BE2C (cell line): ENCODE data around the gene CHEK1. TPM values are rescaled to one million over a fixed set of nuclear protein-coding genes. Genes with fewer than 3 reads are reported as not detected.
"Not testable (repeated sequence)": the region's sequence is repeated elsewhere in the genome, so short reads cannot be mapped to it uniquely, and the experiment has no call there.

Experiments
- DNase-seq: peaks from one replicate; pipeline ENCODE4 v3.0.0-alpha.2; 2020
- H3K27me3 ChIP-seq: fragments of 250-450 bp; sonication (Bioruptor Pico); 2 replicates; pipeline ENCODE4 v1.5.1; 2020; ENCODE audit warnings: mild to moderate bottlenecking
- H3K36me3 ChIP-seq: fragments of 250-450 bp; sonication (Bioruptor Pico); 2 replicates; pipeline ENCODE4 v1.5.1; 2020; ENCODE audit warnings: mild to moderate bottlenecking
- H3K4me1 ChIP-seq: fragments of 250-450 bp; sonication (Bioruptor Pico); 2 replicates; pipeline ENCODE4 v1.5.1; 2020
- H3K4me3 ChIP-seq: 2 replicates; pipeline ENCODE4 v1.5.1; 2011; ENCODE audit warnings: low read depth, low read length
- H3K9me3 ChIP-seq: fragments of 250-450 bp; sonication (Bioruptor Pico); 2 replicates; pipeline ENCODE4 v1.5.1; 2020
- polyA plus RNA-seq: library from polyadenylated mRNA; unstranded; fragments of >200 nt; gene quantifications from one replicate; pipeline ENCODE4 v1.2.1, GENCODE V29; 2012; ENCODE audit warnings: low read depth, missing spikeins; ENCODE audit not compliant: insufficient read length, insufficient read depth
- TF ChIP-seq, protein P1 (sequence below): IDR thresholded peaks from 2 replicates; pipeline ENCODE4 v1.5.1; 2012; ENCODE audit warnings: mild to moderate bottlenecking, low read depth, low read length

The CHEK1 gene
- polyA plus RNA-seq, result 18.4 TPM

DNA sequence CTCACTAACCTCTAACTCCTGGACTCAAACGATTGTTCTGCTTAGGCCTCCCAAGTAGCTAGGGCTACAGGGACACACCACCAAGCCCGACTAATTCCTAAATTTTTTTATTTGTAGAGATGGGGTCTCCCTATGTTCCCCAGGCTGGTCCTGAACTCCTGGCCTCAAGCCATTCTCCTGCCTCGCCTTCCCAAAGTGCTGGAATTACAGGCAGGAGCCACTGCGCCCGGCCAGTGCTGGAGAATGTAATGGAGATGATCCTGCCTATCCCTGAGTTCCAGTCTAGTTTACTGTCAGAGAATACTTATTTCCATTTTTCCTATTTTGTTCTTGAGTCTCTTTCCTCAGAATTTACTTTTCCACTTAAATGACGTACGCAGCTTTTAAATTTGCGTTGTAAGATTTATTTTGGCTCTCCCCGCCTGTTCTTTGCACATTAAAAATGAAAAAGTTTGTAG is at the start of gene CHEK1:
Gene CHEK1 (plus strand): TSS at position 408 of the 458 bp plus-strand sequence. CDS start 1,606 bp downstream, outside the sequence.
- Histone ChIP-seq H3K9me3 (no peaks in the 10 kb centered on the region), H3K36me3 (peaks cover 27% of the 10 kb centered on the region), H3K4me3 (peak within 1 kb of the TSS; percentile 78), H3K4me1 (no peaks in the 10 kb centered on the region), H3K27me3 (no peaks in the 10 kb centered on the region)
- TF ChIP-seq, protein P1, sequence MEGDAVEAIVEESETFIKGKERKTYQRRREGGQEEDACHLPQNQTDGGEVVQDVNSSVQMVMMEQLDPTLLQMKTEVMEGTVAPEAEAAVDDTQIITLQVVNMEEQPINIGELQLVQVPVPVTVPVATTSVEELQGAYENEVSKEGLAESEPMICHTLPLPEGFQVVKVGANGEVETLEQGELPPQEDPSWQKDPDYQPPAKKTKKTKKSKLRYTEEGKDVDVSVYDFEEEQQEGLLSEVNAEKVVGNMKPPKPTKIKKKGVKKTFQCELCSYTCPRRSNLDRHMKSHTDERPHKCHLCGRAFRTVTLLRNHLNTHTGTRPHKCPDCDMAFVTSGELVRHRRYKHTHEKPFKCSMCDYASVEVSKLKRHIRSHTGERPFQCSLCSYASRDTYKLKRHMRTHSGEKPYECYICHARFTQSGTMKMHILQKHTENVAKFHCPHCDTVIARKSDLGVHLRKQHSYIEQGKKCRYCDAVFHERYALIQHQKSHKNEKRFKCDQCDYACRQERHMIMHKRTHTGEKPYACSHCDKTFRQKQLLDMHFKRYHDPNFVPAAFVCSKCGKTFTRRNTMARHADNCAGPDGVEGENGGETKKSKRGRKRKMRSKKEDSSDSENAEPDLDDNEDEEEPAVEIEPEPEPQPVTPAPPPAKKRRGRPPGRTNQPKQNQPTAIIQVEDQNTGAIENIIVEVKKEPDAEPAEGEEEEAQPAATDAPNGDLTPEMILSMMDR, result no peak
- no peak for DNase-seq

DNA sequence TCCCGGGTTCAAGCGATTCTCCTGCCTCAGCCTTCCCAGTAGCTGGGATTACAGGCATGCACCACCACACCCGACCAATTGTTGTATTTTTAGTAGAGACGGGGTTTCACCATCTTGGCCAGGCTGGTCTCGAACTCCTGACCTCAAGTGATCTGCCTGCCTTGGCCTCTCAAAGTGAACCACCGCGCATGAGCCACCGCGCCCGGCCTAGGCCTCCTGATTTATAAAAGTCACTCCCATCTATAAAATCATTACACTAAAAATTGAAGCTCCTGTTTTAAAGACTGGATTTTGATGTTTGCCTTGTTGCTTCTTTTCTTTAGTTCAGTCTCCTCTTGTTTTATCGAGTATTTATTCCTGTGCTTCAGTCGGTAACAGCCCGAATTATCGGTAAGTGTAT is 47.8 kb upstream of the CHEK1 start:
- H3K27me3 ChIP-seq, DNase-seq, H3K4me1 ChIP-seq, H3K4me3 ChIP-seq, H3K9me3 ChIP-seq: not testable (repeated sequence)
- peaks cover 63% of the 10 kb centered on the region for H3K36me3 ChIP-seq

DNA sequence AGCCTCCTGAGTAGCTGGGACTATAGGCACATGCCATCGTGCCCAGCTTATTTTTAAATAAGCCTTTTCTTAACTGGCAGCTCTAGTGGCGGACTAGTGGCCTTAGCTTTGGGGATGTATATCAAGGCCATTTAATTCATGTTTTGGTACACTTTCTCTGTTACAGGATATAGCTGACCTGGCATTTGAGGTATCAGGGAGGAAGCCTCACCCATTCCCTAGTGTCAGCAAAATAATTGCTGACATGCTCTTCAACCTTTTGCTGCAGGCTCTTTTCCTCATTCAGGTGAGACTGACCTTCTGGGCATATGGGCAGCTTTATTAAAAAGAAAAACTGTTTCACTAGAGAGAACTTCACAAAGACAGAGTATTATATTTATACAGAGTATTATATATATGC is 46.2 kb upstream of the CHEK1 start:
- H3K4me3 ChIP-seq, result no peak overlapping the region
- no peaks in the 10 kb centered on the region for H3K27me3 ChIP-seq
- TF ChIP-seq, protein P1, result no peak
- H3K9me3 ChIP-seq, result no peaks in the 10 kb centered on the region
- peaks cover 67% of the 10 kb centered on the region for H3K36me3 ChIP-seq
- DNase-seq, result no peak
- H3K4me1 ChIP-seq, result no peaks in the 10 kb centered on the region

GRCh38 chr11:125579811-125580210 is 45.2 kb upstream of the CHEK1 start:
- peaks cover 60% of the 10 kb centered on the region for H3K36me3 ChIP-seq

DNA sequence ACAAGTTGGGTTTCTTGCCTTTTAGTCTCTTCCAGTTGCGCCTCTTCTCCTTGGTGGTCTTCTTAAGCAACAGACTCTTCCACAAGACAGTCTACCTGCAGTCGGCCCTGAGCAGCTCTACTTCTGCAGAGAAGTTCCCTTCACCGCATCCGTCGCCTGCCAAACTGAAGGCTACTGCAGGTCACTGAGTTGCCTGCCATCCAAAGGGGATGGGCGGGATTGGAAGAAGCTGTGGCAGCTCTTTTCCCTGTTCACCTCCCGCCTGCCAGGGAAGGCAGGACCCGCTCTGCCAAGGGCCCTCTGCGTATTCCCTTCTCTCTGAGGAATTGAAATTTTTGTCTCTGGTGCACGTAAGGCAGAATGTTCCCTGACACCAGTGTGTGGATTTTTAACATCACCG is 41.5 kb upstream of the CHEK1 start:
- TF ChIP-seq, protein P1, result no peak
- no peak for DNase-seq
- Histone ChIP-seq H3K27me3 (no peaks in the 10 kb centered on the region), H3K4me1 (no peaks in the 10 kb centered on the region), H3K36me3 (peaks cover 34% of the 10 kb centered on the region), H3K4me3 (no peak overlapping the region), H3K9me3 (no peaks in the 10 kb centered on the region)

More at GRCh38 chr11:125579811-125580210, 45.2 kb upstream of the CHEK1 start:
- Histone ChIP-seq H3K4me1 (no peaks in the 10 kb centered on the region), H3K9me3 (no peaks in the 10 kb centered on the region), H3K4me3 (no peak overlapping the region), H3K27me3 (no peaks in the 10 kb centered on the region)
- no peak for DNase-seq
- TF ChIP-seq, protein P1, result no peak

DNA sequence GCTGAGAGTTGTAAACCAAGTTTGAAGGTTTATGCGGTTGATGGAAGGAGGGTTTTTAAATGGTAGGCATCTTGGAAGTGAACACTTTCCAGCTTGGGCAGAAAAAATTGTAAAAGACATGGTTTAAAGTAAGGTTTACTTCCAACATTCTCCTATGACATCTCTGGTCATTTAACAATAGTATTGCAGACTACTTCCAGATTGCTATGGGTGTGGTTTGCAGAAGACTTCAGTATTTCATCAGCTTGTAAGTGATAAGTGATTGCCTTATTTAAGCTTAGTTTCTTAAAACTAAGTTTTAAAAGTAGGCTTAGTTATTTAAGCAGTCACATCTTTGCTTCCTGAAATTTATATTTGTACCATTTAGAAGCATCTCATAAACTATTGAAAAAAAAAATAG is 39.5 kb upstream of the CHEK1 start:
- TF ChIP-seq, protein P1, result no peak

GRCh38 chr11:125586623-125587022 is 38.3 kb upstream of the CHEK1 start:
- Histone ChIP-seq H3K27me3 (no peaks in the 10 kb centered on the region), H3K9me3 (no peaks in the 10 kb centered on the region), H3K36me3 (peaks cover 15% of the 10 kb centered on the region), H3K4me3 (no peak overlapping the region), H3K4me1 (no peaks in the 10 kb centered on the region)
- TF ChIP-seq, protein P1, result no peak
- no peak for DNase-seq

More for the DNA sequence above, 39.5 kb upstream of the CHEK1 start:
- no peak for DNase-seq
- peaks cover 19% of the 10 kb centered on the region for H3K36me3 ChIP-seq
- no peak overlapping the region for H3K4me3 ChIP-seq
- no peaks in the 10 kb centered on the region for H3K9me3 ChIP-seq
- no peaks in the 10 kb centered on the region for H3K27me3 ChIP-seq
- no peaks in the 10 kb centered on the region for H3K4me1 ChIP-seq
